HG03139 (cell line): Measurements from ENCODE around the gene GNA12.
"Not testable (repeated sequence)": the region's sequence is repeated elsewhere in the genome, so short reads cannot be mapped to it uniquely, and the experiment has no call there.

ENCODE experiments used
- ATAC-seq: cut with Tn5 transposase; IDR thresholded peaks from one replicate; pipeline ENCODE4 v1.9.1; 2021; ENCODE audit not compliant: unreplicated experiment

Gene GNA12

DNA sequence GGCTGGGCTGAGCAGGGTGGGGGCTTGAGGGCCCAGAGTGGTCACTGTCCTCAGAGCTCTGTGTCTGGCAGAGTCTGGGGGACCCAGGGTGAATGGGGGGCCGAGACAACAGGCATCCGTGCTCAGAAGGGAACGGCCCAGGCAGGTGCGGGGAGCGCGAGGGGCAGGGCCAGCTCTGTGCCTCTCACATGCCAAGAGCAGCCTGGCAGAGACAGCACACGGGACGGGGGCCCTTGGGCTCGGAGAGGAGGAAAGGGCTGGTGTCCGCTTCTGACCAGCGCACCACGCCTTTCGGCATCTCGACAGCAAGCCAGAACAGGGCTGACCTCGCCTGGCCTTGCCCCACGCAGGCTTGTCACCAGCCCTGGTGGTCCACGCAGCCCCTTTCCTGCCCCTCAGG, 142.7 kb downstream of the GNA12 start:
- no peak for ATAC-seq

DNA sequence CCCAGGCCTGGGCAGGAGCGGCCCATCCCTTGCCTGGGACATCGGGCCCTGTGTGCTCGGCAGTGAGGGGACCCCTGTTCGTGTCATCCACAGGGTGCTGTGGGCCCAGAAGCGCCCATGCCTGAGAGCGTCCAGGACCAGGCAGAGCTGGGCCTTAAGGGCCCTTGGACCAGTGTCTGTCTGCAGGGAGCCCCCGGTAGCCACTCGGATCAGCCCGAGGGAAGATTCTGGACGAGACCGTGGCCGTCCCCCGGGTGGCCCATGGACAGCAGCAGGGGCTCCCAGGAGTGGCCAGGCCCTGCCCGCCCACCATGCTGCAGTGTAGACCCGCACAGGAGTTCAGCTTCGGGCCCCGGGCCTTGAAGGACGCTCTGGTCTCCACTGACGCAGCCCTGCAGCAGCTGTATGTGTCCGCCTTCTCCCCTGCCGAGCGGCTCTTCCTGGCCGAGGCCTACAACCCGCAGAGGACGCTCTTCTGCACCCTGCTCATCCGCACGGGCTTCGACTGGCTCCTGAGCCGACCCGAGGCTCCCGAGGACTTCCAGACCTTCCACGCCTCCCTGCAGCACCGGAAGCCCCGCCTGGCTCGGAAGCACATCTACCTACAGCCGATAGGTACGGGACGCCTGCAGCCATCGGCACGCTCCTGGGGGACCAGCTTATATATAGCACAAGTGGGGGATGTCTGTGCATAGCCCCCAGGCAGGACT, 143.8 kb downstream of the GNA12 start:
- no peak for ATAC-seq

DNA sequence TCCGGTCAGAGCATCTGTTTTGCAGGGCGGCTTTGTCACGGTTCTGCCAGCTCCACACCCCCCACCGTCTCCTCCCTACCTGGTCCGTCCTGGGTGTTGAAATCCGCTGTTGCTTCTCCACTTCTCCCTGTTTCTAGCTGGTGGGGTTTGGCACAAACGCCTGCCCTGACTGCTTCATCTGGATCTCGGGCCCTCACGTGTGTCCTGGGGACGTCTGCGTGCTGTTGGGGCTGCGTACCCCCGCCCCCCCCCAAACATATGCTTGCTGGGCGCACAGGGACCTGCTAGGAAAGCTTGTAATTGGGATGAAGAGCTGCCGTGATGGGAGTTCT, 144.9 kb downstream of the GNA12 start:
- no peak for ATAC-seq

DNA sequence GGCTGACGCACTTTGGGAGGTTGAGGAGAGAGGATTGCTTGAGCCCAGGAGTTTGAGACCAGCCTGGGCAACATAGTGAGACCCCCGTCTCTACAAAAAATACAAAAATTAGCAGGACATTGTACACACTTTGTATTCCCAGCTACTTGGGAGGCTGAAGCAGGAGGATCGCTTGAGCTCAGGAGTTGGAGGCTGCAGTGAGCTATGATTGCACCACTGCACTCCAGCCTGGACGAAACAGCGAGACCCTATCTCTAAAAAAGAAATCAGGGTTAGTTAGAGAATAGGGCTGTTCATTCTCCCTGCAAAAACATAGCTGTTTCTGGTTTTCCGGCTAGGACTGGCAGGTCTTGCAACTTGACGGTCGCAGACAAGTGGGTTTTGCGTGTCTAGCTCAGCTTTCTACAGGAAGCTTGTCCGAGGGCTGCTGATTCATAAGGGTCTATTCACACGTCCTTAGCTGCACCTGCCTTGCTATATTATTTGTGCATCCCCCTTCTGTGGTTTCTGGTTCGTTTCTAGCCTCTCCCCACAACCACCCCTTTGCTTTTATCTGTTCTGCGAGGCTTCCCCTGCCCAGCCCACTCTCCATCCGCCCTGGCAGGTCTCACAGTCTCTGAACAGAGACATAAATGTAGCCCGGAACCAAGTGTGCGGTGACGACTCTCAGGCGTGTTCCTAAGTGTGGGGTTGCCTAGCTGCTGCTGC, 145.4 kb downstream of the GNA12 start:
- peak; percentile 93 for ATAC-seq

DNA sequence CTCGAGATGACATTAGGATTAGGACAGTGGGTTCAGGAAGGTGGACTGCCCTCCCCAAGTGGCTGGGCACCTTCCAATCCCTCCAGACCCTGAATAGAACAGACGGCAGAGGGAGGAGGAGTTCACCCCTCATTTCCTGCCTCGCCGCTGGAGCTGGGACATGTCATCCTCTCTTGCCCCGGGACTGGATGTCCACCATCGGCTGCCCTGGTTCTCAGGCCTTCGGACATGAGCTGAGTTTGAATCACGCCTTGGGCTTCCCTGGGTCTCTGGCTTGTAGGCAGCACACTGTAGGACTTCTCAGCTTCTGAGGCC, 150.0 kb downstream of the GNA12 start:
- ATAC-seq, result not testable (repeated sequence)

DNA sequence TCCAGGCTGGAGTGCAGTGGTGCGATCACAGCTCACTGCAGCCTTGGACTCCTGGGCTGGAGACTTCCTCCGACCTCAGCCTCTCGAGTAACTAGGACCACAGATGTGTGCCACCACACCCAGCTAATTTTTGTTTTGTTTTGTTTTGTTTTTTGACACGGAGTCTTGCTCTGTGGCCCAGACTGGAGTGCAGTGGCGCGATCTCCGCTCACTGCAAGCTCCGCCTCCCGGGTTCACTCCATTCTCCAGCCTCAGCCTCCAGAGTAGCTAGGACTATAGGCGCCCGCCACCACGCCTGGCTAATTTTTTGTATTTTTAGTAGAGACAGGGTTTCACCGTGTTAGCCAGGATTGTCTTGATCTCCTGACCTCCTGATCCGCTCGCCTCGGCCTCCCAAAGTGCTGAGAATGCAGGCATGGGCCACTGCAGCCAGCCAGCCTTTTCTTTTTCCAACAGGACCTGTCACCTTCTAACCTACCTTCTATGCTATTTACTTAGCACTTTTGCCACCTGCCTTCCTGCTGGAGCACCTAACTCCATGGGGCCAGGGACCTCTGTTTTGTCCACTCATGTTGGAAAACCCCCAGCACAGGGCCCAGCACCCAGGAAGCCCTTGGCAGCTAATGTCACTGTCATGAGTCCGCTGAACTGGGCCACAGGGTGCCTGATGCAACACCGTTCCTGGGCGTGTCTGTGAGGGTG, 150.5 kb downstream of the GNA12 start:
- ATAC-seq, result not testable (repeated sequence)

DNA sequence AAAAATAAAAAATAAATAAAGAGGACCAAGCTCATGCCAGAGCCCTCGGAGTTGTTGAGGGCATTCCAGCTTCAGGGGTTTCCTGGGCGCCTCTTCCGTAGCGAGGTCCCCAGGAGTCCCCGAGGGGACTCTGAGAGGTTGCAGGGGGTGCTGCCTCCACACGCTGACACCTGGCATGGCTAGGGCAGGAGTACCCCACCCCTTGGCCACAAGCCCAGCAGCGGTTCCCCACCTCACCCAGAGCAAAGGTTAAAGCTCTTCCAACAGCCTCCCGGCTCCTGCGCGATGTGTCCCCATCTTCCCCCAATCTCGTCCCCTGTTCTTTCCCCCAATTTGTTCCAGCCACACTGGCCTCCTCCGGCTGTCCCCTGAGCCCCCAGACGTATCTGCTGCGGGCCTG, 151.6 kb downstream of the GNA12 start:
- ATAC-seq, result no peak

DNA sequence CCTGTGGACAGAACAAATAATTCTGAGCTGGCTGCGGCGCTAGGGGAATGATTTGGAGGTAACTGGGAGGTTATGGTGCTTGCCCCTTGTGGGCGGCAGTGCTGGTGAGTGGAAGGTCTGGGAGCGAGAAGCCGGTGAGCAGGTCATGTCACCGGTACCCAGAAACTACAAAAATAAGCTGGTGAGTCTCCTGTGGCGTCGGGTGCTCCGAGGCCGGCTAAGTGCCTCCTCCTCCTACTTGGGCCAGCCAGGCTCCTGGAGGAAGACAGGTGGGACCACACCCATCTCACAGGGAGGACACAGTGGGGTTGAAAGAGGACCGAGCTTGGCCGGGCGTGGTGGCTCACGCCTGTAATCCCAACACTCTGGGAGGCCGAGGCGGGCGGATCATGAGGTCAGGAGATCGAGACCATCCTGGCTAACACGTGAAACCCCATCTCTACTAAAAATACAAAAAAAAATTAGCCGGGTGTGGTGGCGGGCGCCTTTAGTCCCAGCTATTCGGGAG, 152.1 kb downstream of the GNA12 start:
- not testable (repeated sequence) for ATAC-seq

DNA sequence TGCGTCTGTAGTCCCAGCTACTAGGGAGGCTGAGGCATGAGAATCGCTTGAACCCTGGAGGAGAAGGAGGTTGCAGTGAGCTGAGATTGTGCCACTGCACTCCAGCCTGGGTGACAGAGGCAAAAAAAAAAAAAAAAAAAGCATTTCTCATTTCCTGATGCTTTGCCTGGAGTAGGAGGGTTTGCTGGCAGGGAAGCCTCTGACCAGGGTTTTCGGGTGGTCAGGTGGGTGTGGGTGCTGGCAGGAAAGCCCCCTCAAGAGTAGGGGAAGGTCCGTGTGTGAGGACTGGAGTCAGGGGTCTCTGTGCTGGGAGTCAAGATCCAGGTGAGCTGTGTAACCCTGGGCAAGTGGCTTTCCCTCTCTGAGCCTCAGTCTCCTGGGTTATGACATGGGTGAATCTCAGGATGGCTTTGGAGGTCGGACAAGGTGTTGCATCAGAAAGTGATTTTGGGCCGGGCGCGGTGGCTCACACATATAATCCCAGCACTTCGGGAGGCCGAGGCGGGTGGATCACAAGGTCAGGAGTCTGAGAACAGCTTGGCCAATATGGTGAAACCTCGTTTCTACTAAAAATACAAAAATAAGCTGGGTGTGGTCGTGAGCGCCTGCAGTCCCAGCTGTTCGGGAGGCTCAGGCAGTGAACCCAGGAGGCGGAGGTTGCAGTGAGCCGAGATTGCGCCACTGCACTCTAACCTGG, 152.9 kb downstream of the GNA12 start:
- no peak for ATAC-seq

DNA sequence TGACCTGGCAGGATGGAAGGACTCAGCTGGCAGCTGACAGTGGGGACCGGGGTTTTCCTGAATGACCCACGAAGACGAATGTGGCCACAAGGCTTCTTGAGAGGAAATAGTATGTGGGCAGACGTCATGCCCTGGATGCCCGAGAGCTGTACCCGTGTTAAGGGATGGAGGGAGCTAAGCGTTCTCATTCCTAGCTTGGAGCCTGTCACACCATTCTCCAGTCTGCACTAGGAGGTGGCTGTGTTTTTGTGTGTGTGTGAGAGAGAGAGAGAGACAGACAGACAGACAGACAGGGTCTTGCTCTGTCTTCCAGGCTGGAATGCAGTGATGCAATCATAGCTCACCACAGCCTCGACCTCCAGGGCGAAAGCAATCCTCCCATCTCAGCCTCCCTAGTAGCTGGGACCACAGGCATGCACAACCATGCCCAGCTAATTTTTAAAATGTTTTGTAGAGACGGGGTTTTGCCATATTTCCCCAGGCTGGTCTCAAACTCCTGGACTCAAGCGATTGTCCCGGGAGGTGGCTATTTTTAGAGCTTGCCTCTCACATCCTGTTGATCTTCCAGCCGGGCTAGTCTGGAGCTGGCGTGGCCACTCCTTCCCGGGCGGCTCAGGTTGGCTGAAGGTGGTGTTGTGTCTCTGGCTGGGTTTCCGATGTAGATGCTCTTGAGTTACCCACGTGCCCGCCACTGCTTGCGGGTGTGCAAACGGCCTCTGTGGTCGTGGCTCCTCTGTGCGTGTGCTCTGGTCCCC, 154.0 kb downstream of the GNA12 start:
- ATAC-seq, result no peak

DNA sequence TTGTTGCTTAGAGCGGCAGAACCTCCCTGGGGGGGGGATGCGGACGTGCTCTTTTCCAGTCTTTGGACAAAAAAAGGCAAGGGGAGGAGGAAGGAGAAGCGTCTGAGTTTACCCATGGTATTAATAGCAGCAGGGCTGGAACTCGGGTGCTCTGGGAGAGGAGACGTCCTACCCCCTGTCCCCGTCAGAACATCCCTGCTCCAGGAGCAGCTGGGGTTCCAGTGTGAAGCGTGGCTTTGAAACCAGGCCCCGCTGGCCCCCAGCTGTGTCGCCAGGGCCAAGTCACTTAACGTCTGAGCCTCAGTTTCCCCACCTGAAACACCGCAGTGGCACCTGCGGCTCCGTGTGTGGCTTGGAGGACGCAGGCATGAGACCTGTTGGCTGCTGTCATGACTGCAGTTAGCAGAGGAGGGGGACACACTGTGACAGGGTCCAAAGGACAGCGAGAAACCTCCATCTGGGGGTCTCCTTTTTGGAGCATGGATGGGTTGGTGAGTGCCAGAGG, 154.7 kb downstream of the GNA12 start:
- ATAC-seq, result no peak

DNA sequence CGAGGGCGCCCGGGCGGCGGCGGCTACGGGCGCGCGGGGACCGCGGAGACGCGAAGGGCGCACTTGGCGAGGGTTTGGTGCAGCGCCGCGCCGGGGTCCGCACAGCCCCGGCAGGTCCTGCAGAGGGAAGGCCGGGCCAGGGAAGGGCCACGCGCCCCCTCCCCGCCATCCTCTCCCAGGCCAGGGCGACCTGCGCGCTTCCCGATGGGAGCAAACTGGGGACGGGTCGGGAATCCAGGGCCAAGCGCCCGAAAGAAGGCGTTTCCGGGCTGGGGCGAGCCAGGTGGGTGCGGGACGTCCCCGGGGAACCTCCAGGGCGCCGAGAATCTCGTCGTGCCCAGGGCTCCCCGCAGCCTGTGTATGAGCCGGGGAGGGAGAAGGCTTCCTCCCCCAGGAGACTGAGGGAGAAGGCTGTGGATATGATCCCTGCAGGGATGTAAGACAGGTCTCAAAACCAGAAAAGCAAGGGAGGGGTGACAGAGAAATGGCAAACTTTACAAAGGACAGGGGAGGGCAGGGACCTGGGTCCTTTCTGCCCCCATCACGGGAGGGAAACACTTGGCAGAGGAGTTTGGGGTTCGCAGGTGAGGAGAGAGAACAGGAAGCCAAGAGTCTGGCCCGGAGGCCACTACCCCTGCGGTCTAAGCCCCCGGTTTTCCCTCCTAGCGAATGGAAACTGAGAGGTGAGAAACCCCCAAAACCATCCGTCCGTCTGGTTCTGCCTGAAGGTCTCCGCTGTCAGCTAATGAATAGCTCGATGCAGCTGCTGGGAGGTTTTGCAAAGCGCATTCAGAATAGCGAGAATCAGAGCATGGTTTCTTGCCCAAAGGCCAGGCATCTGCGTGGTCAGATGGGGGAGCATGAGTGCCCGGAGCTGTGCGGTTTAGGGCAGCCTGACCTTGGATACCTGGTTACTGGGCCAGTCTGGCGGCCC, 155.4 kb downstream of the GNA12 start:
- ATAC-seq, result peak; percentile 59

DNA sequence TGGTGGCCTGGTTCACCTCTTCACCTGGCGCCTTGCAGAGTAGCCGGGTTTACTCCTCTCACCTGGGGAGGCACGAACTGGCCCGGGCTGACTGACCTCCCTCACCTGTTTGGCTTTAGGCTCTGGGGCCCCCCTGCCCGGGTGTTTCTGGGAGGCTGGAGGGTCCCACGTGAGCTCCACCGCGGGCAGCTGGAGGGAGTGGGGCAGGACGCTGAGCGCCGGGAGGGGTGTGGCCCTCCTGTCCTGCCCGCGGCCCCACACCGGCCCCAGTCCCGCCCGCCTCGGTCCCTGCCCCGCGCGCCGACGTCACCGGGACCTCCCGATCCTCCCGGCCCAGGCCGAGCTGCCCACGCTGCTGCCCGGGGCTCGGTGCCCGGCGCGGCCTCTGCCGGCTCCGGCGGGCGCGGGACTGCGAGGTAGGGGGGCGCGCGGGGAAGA, 156.2 kb downstream of the GNA12 start, which contains the start of gene AMZ1:
Gene AMZ1 (plus strand): TSS at position 322 of the 438 bp plus-strand sequence. CDS start 12,250 bp downstream, outside the sequence.
- ATAC-seq, result no peak

DNA sequence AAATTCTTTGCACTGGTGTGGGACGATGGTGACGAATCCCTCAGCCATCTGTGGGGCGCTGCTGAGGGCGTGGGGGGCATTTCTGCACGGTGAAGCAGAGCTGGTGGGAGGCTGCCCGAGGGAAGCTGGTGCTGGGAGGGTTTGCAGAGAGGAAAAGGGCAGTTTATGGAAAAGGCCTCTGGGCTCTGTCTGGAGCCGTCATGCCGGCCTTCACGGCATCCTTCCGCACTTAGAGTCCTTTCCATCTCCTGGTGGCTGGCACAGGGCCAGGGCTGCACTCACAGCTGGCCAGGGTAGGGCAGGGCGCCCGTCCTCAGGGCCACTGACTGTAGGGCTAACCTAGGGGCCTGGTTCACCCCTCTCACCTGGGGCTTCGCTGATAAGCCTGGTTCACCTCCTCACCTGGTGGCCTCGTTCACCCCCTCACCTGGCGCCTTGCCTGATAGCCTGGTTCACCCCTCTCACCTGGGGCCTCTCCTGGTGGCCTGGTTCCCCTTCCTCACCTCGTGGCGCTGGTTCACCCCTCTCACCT, 156.7 kb downstream of the GNA12 start:
- ATAC-seq, result no peak

DNA sequence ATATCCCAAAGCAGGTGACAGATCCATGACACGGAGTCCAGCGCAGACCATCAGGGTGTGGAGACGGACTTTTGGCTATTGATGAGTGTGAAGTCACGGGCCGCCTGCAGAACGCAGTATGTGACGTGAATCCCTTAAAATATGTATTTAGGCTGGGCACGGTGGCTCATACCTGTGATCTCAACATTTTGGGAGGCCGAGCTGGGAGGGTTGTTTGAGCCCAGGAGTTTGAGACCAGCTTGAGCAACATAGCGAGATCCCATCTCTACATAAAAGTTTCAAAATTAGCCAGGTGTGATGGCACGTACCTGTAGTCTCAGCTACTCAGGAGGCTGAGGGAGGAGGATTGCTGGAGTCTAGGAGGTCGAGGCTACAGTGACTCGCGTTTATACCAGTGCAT, 158.0 kb downstream of the GNA12 start:
- no peak for ATAC-seq

DNA sequence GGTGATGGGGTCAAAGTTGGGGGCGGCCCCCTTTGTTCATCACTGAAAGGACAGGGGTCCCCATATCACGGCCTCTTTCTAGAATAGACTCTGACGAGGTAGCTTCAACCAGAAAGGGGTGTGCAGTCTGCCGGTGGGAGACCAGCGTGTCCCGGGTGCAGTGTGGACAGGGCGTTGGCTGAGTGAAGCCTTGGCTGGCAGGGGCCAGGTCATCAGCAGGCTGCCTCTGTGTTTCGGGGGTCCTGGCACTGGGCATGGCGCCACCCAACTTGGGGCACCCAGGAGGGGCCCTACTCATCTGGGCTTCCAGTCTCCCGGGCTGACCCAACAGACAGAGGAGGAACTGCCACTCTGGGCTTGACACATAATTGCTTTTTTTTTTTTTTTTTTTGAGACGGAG, 159.6 kb downstream of the GNA12 start:
- no peak for ATAC-seq

DNA sequence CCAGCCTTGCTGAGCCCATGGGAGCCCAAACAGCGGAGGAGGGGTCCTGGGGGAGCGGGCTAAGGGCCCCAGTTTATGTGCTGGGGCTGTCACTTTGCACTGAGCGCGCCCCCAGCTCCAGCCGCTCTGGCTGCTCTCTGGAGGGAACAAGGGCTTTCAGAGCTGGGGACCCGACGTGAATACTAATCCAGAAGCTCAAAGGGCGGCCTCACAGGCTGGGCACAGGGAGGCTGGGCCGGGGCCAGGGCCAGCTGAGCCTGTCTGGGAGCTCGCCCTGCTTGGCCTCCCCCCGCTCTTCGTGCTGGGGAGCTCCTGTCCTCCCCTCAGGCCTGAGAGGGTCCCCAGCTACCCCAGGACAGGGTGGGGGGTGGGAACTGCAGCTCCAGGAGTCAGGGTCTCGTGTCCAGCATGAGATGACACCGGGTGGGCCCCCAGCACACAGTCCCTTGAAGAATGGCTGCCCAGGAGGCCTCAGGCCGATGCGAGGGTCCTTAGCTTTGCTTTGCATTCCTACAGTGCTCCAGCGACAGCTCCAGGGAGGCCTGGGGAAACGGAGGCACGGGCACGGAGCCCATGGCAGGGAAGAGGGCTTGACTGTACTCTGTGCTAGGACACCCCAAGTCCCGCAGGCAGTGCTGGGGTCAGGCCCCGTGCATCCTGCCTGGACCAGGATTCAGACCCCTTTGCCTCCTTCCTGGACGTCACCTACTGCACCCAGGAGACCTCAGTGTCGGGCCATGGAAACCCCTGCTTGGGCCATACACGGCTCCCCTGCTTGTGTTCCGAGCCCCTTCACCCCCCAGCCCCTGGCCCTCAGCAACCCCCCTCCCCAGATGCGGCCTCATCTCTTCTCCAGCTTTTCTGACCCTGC, 161.9 kb downstream of the GNA12 start:
- no peak for ATAC-seq
